ENCODE measurements around the gene BAHCC1. TPM values are rescaled to one million over a fixed set of nuclear protein-coding genes. Genes with fewer than 3 reads are reported as not detected.

BAHCC1 gene
- total RNA-seq, 2 donors from 2014 or later, result 5.8 to 12.7 TPM

GRCh38 chr17:81474958-81475357 is 79.7 kb downstream of the BAHCC1 start:
- no peak for DNase-seq (ENCODE audit: low spot score)
- no peaks in the 10 kb centered on the region for H3K36me3 ChIP-seq
- no peaks in the 10 kb centered on the region for H3K27me3 ChIP-seq
- peaks cover 0 to 16% of the 10 kb centered on the region in 2 donors for H3K4me1 ChIP-seq
- H3K9me3 ChIP-seq, result no peaks in the 10 kb centered on the region
- TF ChIP-seq, protein P1, sequence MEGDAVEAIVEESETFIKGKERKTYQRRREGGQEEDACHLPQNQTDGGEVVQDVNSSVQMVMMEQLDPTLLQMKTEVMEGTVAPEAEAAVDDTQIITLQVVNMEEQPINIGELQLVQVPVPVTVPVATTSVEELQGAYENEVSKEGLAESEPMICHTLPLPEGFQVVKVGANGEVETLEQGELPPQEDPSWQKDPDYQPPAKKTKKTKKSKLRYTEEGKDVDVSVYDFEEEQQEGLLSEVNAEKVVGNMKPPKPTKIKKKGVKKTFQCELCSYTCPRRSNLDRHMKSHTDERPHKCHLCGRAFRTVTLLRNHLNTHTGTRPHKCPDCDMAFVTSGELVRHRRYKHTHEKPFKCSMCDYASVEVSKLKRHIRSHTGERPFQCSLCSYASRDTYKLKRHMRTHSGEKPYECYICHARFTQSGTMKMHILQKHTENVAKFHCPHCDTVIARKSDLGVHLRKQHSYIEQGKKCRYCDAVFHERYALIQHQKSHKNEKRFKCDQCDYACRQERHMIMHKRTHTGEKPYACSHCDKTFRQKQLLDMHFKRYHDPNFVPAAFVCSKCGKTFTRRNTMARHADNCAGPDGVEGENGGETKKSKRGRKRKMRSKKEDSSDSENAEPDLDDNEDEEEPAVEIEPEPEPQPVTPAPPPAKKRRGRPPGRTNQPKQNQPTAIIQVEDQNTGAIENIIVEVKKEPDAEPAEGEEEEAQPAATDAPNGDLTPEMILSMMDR (IDR thresholded peaks at IDR 0.05), result no peak
- H3K27ac ChIP-seq, result no peak overlapping the region
- no peak overlapping the region for H3K4me3 ChIP-seq

DNA sequence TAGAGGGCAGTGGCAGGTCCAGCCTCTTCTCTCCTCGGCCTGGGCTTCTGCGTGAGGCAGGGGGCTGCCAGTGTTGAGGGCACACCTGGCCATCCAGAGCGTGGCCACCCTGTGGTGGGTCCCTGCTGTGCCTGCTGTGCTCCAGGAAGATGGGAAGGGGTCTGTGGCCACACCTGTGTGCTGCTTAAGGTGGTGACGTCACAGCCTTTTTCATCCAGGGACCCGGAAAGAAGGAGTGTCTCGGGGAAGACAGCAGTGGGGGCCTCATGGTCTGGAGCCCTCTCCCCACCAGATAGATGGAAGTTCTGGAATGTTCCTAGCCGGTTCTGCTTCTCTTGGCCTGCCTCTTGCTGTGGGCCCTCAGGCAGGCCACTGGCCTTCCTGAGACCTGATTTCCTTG is 80.8 kb downstream of the BAHCC1 start:
- TF ChIP-seq, protein P1 (IDR thresholded peaks at IDR 0.05), result no peak
- no peak for DNase-seq (ENCODE audit: low spot score)
- H3K27ac ChIP-seq, result no peak overlapping the region
- H3K9me3 ChIP-seq, result no peaks in the 10 kb centered on the region
- H3K4me1 ChIP-seq, result peaks cover 0 to 18% of the 10 kb centered on the region in 2 donors
- H3K27me3 ChIP-seq, result no peaks in the 10 kb centered on the region
- H3K36me3 ChIP-seq, result no peaks in the 10 kb centered on the region
- no peak overlapping the region for H3K4me3 ChIP-seq

GRCh38 chr17:81476635-81477034 is 81.4 kb downstream of the BAHCC1 start:
- Histone ChIP-seq H3K27me3 (no peaks in the 10 kb centered on the region), H3K4me1 (peaks cover 0 to 18% of the 10 kb centered on the region in 2 donors), H3K4me3 (no peak overlapping the region), H3K36me3 (no peaks in the 10 kb centered on the region), H3K27ac (no peak overlapping the region), H3K9me3 (no peaks in the 10 kb centered on the region)
- no peak for DNase-seq (ENCODE audit: low spot score)
- TF ChIP-seq, protein P1 (IDR thresholded peaks at IDR 0.05), result no peak

DNA sequence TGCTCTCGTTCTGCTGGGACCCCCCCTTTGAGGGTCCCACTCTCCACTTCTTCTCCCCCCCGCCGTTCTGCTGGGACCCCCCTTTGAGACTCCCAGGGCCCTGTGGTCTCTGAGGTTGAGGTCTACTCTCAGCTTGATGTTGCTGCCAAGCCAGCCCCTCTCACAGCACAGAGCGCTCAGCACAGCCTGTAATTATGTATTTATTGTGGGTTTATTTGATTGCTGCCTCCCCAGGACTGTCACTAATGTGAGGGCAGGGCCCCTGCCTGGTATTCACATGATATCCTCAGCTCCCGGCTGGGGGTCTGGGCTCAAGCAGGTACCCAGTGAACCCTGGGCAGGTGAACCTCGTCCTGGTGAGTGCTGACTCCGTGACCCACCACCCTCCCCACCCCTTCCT is 81.9 kb downstream of the BAHCC1 start:
- Histone ChIP-seq H3K4me3 (no peak overlapping the region), H3K4me1 (peaks cover 0 to 23% of the 10 kb centered on the region in 2 donors), H3K27ac (no peak overlapping the region), H3K36me3 (no peaks in the 10 kb centered on the region), H3K9me3 (no peaks in the 10 kb centered on the region), H3K27me3 (no peaks in the 10 kb centered on the region)
- no peak for DNase-seq (ENCODE audit: low spot score)
- TF ChIP-seq, protein P1 (IDR thresholded peaks at IDR 0.05), result no peak

DNA sequence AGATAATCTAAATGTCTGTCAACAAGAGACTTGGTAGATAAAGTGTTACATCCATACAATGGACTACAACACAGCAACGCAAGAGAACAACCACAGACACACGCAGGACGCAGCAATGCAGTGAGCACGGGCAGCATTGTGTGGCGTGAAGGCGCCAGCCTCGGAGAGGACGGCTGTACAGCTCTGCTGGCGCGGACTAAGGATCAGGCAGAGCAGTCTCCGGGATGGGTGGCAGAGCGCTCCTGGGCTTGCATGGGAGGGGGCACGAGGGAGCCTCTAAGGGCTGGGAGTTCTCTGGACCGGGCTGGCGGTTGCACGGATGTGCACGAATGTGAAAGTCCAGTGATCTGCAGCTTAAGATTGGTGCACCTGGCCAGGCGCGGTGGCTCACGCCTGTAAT is 82.9 kb downstream of the BAHCC1 start:
- no peak for DNase-seq (ENCODE audit: low spot score)
- Histone ChIP-seq H3K36me3 (no peaks in the 10 kb centered on the region), H3K27ac (no peak overlapping the region), H3K4me3 (no peak overlapping the region), H3K9me3 (no peaks in the 10 kb centered on the region), H3K4me1 (peaks cover 0 to 28% of the 10 kb centered on the region in 2 donors), H3K27me3 (no peaks in the 10 kb centered on the region)
- TF ChIP-seq, protein P1 (IDR thresholded peaks at IDR 0.05), result no peak
